ENCODE data around the gene UBALD1.
"Not testable (repeated sequence)": the region's sequence is repeated elsewhere in the genome, so short reads cannot be mapped to it uniquely, and the experiment has no call there.

The UBALD1 gene

GRCh38 chr16:4580250-4580649 is 34.4 kb downstream of the UBALD1 start:
- no peak for ATAC-seq
- TF ChIP-seq POU6F1 (CRISPR knock-in tag; IDR thresholded peaks at IDR 0.05; ENCODE audit: borderline replicate concordance, low read depth), result no peak

GRCh38 chr16:4578961-4579530 is 35.6 kb downstream of the UBALD1 start:
- no peak for TF ChIP-seq CSDC2 (CRISPR knock-in tag; IDR thresholded peaks at IDR 0.05)
- TF ChIP-seq ISL1 (CRISPR knock-in tag; IDR thresholded peaks at IDR 0.05), result no peak
- no peak for TF ChIP-seq ZFP30 (CRISPR knock-in tag; IDR thresholded peaks at IDR 0.05)
- TF ChIP-seq PPARA (CRISPR knock-in tag; IDR thresholded peaks at IDR 0.05; ENCODE audit: borderline replicate concordance), result no peak
- TF ChIP-seq CSRNP3 (CRISPR knock-in tag; IDR thresholded peaks at IDR 0.05), result no peak
- no peak for TF ChIP-seq ZNF8 (CRISPR knock-in tag; IDR thresholded peaks at IDR 0.05)
- no peak for TF ChIP-seq GLIS3 (CRISPR knock-in tag; IDR thresholded peaks at IDR 0.05)
- no peak for ATAC-seq

- TF ChIP-seq BACH2 (CRISPR knock-in tag; IDR thresholded peaks at IDR 0.05; ENCODE audit: borderline replicate concordance) (no peak), PATZ1 (CRISPR knock-in tag; IDR thresholded peaks at IDR 0.05; ENCODE audit: borderline replicate concordance) (no peak), TCF4 (CRISPR knock-in tag; IDR thresholded peaks at IDR 0.05; ENCODE audit: borderline replicate concordance) (no peak), CREB5 (CRISPR knock-in tag; IDR thresholded peaks at IDR 0.05; ENCODE audit: low read depth) (no peak), GLIS3 (CRISPR knock-in tag; IDR thresholded peaks at IDR 0.05) (no peak), ZNF8 (CRISPR knock-in tag; IDR thresholded peaks at IDR 0.05) (no peak), ISL1 (CRISPR knock-in tag; IDR thresholded peaks at IDR 0.05) (no peak), TSHZ2 (CRISPR knock-in tag; IDR thresholded peaks at IDR 0.05) (no peak), ESRRG (CRISPR knock-in tag; IDR thresholded peaks at IDR 0.05) (no peak), OSR1 (CRISPR knock-in tag; IDR thresholded peaks at IDR 0.05) (no peak)
- no peak for ATAC-seq
Observed at GRCh38 chr16:4576008-4576407, 38.7 kb downstream of the UBALD1 start.

- TF ChIP-seq ZFP30 (CRISPR knock-in tag; IDR thresholded peaks at IDR 0.05), result no peak
- no peak for TF ChIP-seq CREB5 (CRISPR knock-in tag; IDR thresholded peaks at IDR 0.05; ENCODE audit: low read depth)
- no peak for TF ChIP-seq OSR1 (CRISPR knock-in tag; IDR thresholded peaks at IDR 0.05)
- TF ChIP-seq RARB (CRISPR knock-in tag; IDR thresholded peaks at IDR 0.05), result no peak
- no peak for TF ChIP-seq GLIS3 (CRISPR knock-in tag; IDR thresholded peaks at IDR 0.05)
- TF ChIP-seq ARNTL (CRISPR knock-in tag; IDR thresholded peaks at IDR 0.05; ENCODE audit: borderline replicate concordance, low read depth), result no peak
- no peak for TF ChIP-seq SNAI2 (CRISPR knock-in tag; IDR thresholded peaks at IDR 0.05)
- TF ChIP-seq POU6F1 (CRISPR knock-in tag; IDR thresholded peaks at IDR 0.05; ENCODE audit: borderline replicate concordance, low read depth), result no peak
Observed at GRCh38 chr16:4574919-4575705, 39.6 kb downstream of the UBALD1 start.

GRCh38 chr16:4573926-4574325 is 40.8 kb downstream of the UBALD1 start:
- not testable (repeated sequence) for ATAC-seq

More at GRCh38 chr16:4574919-4575705, 39.6 kb downstream of the UBALD1 start:
- no peak; the same call in 2 of the 3 replicates for ATAC-seq
